Muscle layer of duodenum (tissue), 2 donors: Measurements from ENCODE around the gene EEF1A2.
A peak's percentile ranks its signal among the peaks of the same experiment; 100 is the strongest.

ENCODE experiments used
- H3K27ac ChIP-seq: one replicate; pipeline ENCODE4 v1.7.0; 2013; ENCODE audit warnings: mild to moderate bottlenecking, low read length
- H3K27me3 ChIP-seq: one replicate; pipeline ENCODE4 v1.7.0; 2013; ENCODE audit warnings: low read depth, mild to moderate bottlenecking, control low read depth, low read length
- H3K36me3 ChIP-seq, 2 donors: one replicate each; pipeline ENCODE4 v1.7.0; 2013; ENCODE audit warnings: low read length in 2 of 2, control low read depth in 1 of 2, mild to moderate bottlenecking in 1 of 2; ENCODE audit not compliant: insufficient read depth in 2 of 2, control insufficient read depth in 1 of 2
- H3K4me1 ChIP-seq, 2 donors: one replicate each; pipeline ENCODE4 v1.7.0; 2013; ENCODE audit warnings: low read length in 2 of 2, mild to moderate bottlenecking in 2 of 2, control low read depth in 1 of 2, moderate library complexity in 1 of 2; ENCODE audit not compliant: insufficient read depth in 2 of 2, control insufficient read depth in 1 of 2
- H3K4me3 ChIP-seq, 2 donors: one replicate each; pipeline ENCODE4 v1.7.0; 2013; ENCODE audit warnings: low read length in 2 of 2, low read depth in 1 of 2, mild to moderate bottlenecking in 1 of 2
- H3K9me3 ChIP-seq, 2 donors: one replicate each; pipeline ENCODE4 v1.7.0; 2013; ENCODE audit warnings: low read length in 2 of 2, control low read depth in 1 of 2, mild to moderate bottlenecking in 1 of 2; ENCODE audit not compliant: control insufficient read depth in 1 of 2
- donor health status: healthy.

Gene EEF1A2

DNA sequence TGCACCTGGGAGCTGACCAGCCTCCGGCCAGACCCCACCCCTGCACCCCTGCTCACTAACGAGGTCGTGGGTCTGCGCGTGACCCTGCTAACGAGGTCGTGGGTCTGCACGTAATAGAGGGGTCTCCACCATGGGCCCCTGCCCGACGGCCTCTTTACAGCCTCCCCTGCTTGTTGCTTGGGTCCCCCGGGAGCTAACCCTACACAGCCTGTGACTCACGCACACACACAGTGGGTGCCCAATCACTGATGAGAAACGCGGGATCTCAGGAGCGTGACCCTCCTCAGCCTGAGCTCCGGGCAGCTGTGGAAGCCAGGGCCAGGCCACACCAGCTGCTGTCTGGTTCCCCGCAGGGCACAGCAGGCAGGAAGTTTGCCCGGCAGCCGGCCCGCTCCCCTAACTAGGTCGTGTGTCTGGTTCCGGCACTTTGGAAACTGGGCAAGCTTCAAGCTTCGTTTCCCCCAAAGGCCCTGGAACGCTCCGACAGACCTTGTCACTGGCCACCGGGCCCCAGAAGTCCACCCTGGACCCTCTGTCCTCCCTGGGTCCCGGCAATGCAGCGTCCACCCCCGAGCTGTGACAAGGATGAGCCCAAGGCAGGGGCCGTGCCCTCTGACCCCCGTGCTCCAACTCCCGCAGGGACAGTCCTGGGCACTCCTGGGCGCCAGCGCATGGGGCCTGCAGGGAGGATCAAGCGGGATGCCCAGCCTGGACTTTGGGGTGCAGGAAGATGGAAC, 37.5 kb upstream of the EEF1A2 start:
- peak overlapping the region in 1 of 2 donors; percentile 26 for H3K4me3 ChIP-seq
- peaks cover 0 to 10% of the 10 kb centered on the region in 2 donors for H3K4me1 ChIP-seq
- H3K36me3 ChIP-seq = no peaks in the 10 kb centered on the region
- no peaks in the 10 kb centered on the region for H3K27me3 ChIP-seq
- H3K27ac ChIP-seq = no peak overlapping the region
- no peaks in the 10 kb centered on the region for H3K9me3 ChIP-seq

DNA sequence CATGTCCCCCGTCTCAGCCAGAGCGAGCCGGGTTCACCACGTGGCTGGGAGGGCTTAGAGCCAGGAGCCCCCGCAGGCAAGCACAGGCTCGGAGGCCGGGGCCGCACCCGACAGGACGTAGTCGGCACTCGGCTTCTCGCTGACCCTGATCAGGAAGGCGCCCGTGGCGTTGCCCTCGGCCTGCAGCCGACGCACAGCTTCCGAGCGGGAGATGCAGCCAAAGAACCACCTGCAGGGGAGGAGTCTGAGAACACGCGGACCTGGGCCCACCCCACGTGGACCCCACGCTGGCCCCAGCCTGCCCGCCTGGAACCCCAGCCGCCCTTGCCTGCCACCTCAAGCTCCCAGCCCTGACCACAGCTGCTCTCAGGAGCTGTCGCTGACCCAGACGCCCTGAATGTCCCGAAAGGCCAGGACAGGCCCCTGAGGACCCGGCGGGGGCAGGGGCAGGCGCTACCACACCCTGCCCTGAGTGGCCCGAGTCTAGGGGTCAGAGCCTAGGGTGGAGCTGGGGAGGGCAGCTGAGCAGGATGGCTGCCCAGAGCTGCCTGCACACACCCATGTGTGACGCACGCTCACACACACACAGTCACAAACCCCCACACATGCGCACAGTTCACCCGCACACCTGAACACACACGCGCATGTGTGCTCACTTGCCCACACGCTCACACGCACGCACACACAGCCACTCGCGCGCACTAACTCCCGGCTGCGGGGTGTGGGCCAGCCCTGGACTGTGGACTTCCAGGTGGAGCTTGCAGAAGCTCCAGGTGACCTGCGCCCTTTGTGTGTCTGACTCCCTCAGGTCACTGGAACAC, 36.2 kb upstream of the EEF1A2 start:
- Histone ChIP-seq H3K4me3 (no peak overlapping the region), H3K27ac (no peak overlapping the region), H3K27me3 (no peaks in the 10 kb centered on the region), H3K36me3 (no peaks in the 10 kb centered on the region), H3K9me3 (no peaks in the 10 kb centered on the region), H3K4me1 (peaks cover 0 to 10% of the 10 kb centered on the region in 2 donors)

DNA sequence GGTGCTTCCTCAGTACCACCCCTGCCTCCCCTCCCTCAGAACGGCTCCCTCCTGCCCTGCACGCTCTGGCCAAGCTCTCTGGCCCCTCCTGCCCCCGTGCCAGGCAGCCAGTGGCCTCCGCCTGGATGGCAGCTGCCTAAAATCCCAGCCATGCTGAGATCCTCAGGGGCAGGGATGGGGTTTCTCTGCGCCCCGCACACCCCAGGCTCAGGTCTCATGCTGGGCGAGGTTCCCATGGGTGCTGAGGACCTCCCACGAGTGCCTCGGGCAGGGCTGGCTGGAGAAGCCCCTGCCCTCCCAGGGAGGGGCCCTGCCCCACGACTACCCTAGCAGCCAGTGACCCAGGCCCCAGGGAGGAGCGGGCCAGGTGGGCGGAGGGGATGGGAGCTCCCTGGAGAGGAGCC, 35.5 kb upstream of the EEF1A2 start:
- H3K36me3 ChIP-seq = no peaks in the 10 kb centered on the region
- no peak overlapping the region for H3K27ac ChIP-seq
- peaks cover 0 to 10% of the 10 kb centered on the region in 2 donors for H3K4me1 ChIP-seq
- H3K4me3 ChIP-seq = no peak overlapping the region
- no peaks in the 10 kb centered on the region for H3K27me3 ChIP-seq
- no peaks in the 10 kb centered on the region for H3K9me3 ChIP-seq

DNA sequence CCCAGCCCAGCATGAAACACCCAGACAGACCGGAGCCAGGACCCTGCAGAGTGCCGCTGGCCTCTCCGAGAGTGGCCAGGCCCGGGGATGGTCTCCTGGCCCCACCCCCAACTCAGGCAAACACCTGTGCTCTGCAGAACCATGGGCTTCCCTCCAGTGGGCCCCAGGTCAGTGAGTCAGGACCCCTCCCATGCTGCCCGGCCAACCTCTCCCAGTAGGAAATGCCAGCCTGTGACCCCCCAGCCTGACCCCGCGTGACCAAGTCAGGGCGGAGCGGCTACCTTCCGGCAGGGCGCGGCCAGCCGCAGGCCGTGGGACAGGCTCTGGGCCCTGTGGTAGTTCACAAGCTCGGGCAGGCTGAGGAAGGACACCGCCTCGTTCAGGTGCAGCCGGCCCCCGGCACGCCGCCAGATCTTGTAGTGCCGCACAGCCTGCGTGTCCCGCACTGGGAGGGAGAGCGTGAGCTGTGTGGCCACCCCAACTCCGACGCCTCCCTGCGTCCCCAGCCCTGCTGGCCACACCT, 35.0 kb upstream of the EEF1A2 start:
- Histone ChIP-seq H3K4me1 (peaks cover 0 to 10% of the 10 kb centered on the region in 2 donors), H3K27me3 (no peaks in the 10 kb centered on the region), H3K9me3 (no peaks in the 10 kb centered on the region), H3K27ac (no peak overlapping the region), H3K36me3 (no peaks in the 10 kb centered on the region), H3K4me3 (no peak overlapping the region)

DNA sequence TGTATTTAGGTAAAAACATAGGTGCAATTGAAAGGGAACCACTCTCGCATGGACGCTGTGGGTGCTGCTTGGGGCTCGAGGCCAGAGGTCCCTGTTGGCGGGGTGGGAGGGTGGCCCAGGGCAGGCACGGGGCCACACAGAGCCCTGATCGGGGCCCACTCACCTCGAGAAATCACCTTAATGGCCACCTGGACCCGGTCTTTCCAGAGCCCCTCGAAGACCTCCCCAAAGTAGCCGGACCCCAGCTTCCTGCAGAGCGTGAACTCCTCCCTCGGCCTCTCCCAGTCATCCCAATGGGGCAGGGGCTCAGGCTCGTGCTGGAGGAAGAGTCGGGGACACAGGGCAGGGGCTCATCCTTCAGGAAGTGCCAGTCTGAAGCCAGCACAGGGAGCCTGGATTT, 34.5 kb upstream of the EEF1A2 start:
- H3K27ac ChIP-seq = no peak overlapping the region
- H3K4me1 ChIP-seq = peaks cover 0 to 10% of the 10 kb centered on the region in 2 donors
- no peaks in the 10 kb centered on the region for H3K36me3 ChIP-seq
- no peaks in the 10 kb centered on the region for H3K9me3 ChIP-seq
- H3K27me3 ChIP-seq = no peaks in the 10 kb centered on the region
- H3K4me3 ChIP-seq = no peak overlapping the region

- Histone ChIP-seq H3K27ac (no peak overlapping the region), H3K9me3 (no peaks in the 10 kb centered on the region), H3K36me3 (no peaks in the 10 kb centered on the region), H3K4me1 (peaks cover 0 to 4% of the 10 kb centered on the region in 2 donors), H3K4me3 (no peak overlapping the region), H3K27me3 (no peaks in the 10 kb centered on the region)
These were observed 33.6 kb upstream of the EEF1A2 start for GRCh38 chr20:63532449-63532971.

DNA sequence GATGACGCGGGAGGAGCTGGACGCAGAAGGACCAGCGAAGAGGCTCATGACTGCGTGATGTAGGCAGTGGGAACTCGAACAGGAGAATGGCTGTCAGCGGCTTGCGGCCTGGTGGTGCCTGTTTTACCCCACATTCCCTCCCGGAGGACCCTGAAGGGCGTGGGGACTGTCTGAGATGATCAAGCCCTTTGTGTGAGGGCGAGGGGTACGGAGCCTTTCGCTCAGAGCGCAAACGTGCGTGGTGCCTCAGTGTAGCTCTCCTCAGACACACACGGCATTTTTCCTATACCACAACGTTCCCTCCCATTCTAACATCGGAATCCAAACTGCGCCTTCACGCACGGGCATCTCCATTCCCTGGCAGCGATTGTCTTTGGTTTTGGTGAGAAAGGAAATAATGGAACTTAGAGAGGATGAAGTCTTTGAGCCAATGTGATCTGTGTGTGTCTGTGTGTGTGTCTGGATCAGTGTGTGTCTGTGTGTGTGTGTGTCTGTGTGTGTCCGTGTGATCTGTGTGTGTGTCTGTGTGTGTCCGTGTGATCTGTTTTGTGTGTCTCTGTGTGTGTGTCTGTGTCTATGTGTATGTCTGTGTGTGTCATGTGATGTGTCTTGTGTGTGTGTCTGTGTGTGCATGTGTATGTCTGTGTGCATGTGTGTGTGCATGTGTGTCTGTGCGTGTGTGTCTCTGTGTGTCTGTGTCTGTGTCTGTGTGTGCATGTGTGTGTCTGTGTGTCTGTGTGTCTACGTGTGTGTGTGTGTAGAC, 33.0 kb upstream of the EEF1A2 start:
- H3K36me3 ChIP-seq = no peaks in the 10 kb centered on the region
- no peaks in the 10 kb centered on the region for H3K9me3 ChIP-seq
- H3K27ac ChIP-seq = no peak overlapping the region
- H3K4me3 ChIP-seq = no peak overlapping the region
- H3K4me1 ChIP-seq = no peaks in the 10 kb centered on the region
- H3K27me3 ChIP-seq = no peaks in the 10 kb centered on the region

DNA sequence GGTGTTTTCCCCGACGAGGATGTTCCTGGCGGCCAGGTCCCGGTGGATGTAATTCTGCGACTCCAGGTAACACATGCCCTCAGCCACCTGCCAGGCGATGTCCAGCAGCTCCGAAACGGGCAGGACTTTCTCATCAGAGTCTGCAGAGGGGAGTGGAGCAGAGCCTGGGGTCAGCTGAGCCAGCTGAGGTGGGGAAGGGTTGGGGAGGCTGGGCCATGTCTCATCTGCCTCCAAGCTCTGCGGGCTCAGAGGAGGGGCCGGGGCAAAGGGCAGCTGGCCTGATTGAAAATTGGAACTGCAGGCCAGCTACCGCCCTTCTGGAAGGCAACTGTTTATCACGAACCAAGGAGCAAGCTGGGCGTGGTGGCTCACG, 31.9 kb upstream of the EEF1A2 start:
- Histone ChIP-seq H3K9me3 (no peaks in the 10 kb centered on the region), H3K27me3 (no peaks in the 10 kb centered on the region), H3K27ac (no peak overlapping the region), H3K4me3 (no peak overlapping the region), H3K36me3 (no peaks in the 10 kb centered on the region), H3K4me1 (no peaks in the 10 kb centered on the region)

GRCh38 chr20:63529861-63530787, 31.2 kb upstream of the EEF1A2 start:
- Histone ChIP-seq H3K9me3 (no peaks in the 10 kb centered on the region), H3K4me1 (no peaks in the 10 kb centered on the region), H3K36me3 (no peaks in the 10 kb centered on the region), H3K4me3 (no peak overlapping the region), H3K27me3 (no peaks in the 10 kb centered on the region), H3K27ac (no peak overlapping the region)

- no peaks in the 10 kb centered on the region for H3K36me3 ChIP-seq
These were observed 30.4 kb upstream of the EEF1A2 start for GRCh38 chr20:63529180-63529860.

More at GRCh38 chr20:63529180-63529860, 30.4 kb upstream of the EEF1A2 start:
- no peaks in the 10 kb centered on the region for H3K27me3 ChIP-seq
- H3K9me3 ChIP-seq = no peaks in the 10 kb centered on the region
- H3K27ac ChIP-seq = no peak overlapping the region
- no peak overlapping the region for H3K4me3 ChIP-seq
- H3K4me1 ChIP-seq = no peaks in the 10 kb centered on the region
